HPDE6-E6E7 (cell line): ENCODE measurements around the gene BCOR.

Experiments used
- DNase-seq: peaks from one replicate; pipeline ENCODE4 v3.0.0; 2011; ENCODE audit warnings: missing footprints; ENCODE audit errors: extremely low spot score

Gene BCOR

GRCh38 chrX:40098264-40099054 lies 701 bp upstream of the BCOR start:
- no peak for DNase-seq

GRCh38 chrX:40097141-40097503 lies 636 bp downstream of the BCOR start:
- no peak for DNase-seq

GRCh38 chrX:40096395-40097091 lies 1.2 kb downstream of the BCOR start:
- DNase-seq: no peak

GRCh38 chrX:40095583-40096394 lies 2.0 kb downstream of the BCOR start:
- no peak for DNase-seq

- DNase-seq: no peak
Measured at GRCh38 chrX:40094900-40095582, 2.7 kb downstream of the BCOR start.

GRCh38 chrX:40094041-40094899 lies 3.5 kb downstream of the BCOR start:
- DNase-seq: no peak

GRCh38 chrX:40093586-40093985 lies 4.2 kb downstream of the BCOR start:
- no peak for DNase-seq

- DNase-seq: no peak
Measured at GRCh38 chrX:40092808-40093435, 4.8 kb downstream of the BCOR start.

- no peak for DNase-seq
Measured at GRCh38 chrX:40091691-40092421, 5.9 kb downstream of the BCOR start.

GRCh38 chrX:40090961-40091360 lies 6.8 kb downstream of the BCOR start:
- DNase-seq: no peak

- DNase-seq: no peak
Measured at GRCh38 chrX:40090050-40090804, 7.5 kb downstream of the BCOR start.

GRCh38 chrX:40088803-40089540 lies 8.8 kb downstream of the BCOR start:
- DNase-seq: no peak

- no peak for DNase-seq
Measured at GRCh38 chrX:40088299-40088625, 9.5 kb downstream of the BCOR start.

- DNase-seq: no peak
Measured at GRCh38 chrX:40087425-40088298, 10.1 kb downstream of the BCOR start.

- DNase-seq: no peak
Measured at GRCh38 chrX:40086569-40087335, 11.0 kb downstream of the BCOR start.

- no peak for DNase-seq
Measured at GRCh38 chrX:40085714-40086113, 12.0 kb downstream of the BCOR start.

GRCh38 chrX:40085102-40085551 lies 12.6 kb downstream of the BCOR start:
- no peak for DNase-seq
